Sigmoid colon (tissue), 3 donors: ENCODE data around the gene KCTD19.

Experiments
- POLR2A ChIP-seq, 2 donors: fragments of 450-650 bp; IDR thresholded peaks; one replicate each; pipeline ENCODE4 v1.6.1; 2016; ENCODE audit warnings: antibody characterized with exemption in 2 of 2, mild to moderate bottlenecking in 2 of 2, moderate library complexity in 2 of 2
- TF ChIP-seq, protein P1 (sequence below), 4 experiments: fragments of 450-650 bp in 3 of 4; fragments of 200-600 bp in 1 of 4; IDR thresholded peaks; one replicate each; pipeline ENCODE4 v1.5.1; 2016 to 2019; ENCODE audit warnings: antibody characterized with exemption in 4 of 4, mild to moderate bottlenecking in 3 of 4, moderate library complexity in 2 of 4

- TF ChIP-seq, protein P1, sequence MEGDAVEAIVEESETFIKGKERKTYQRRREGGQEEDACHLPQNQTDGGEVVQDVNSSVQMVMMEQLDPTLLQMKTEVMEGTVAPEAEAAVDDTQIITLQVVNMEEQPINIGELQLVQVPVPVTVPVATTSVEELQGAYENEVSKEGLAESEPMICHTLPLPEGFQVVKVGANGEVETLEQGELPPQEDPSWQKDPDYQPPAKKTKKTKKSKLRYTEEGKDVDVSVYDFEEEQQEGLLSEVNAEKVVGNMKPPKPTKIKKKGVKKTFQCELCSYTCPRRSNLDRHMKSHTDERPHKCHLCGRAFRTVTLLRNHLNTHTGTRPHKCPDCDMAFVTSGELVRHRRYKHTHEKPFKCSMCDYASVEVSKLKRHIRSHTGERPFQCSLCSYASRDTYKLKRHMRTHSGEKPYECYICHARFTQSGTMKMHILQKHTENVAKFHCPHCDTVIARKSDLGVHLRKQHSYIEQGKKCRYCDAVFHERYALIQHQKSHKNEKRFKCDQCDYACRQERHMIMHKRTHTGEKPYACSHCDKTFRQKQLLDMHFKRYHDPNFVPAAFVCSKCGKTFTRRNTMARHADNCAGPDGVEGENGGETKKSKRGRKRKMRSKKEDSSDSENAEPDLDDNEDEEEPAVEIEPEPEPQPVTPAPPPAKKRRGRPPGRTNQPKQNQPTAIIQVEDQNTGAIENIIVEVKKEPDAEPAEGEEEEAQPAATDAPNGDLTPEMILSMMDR (IDR thresholded peaks at IDR 0.05): no peak
- TF ChIP-seq POLR2A (IDR thresholded peaks at IDR 0.05): no peak
Observed at GRCh38 chr16:67301080-67301782, 25.3 kb downstream of the KCTD19 start.
